Measurements from ENCODE around the gene KRTAP17-1. TPM values are rescaled to one million over a fixed set of nuclear protein-coding genes. Genes with fewer than 3 reads are reported as not detected.
"Not testable (repeated sequence)": the region's sequence is repeated elsewhere in the genome, so short reads cannot be mapped to it uniquely, and the experiment has no call there.

Gene KRTAP17-1, protein sequence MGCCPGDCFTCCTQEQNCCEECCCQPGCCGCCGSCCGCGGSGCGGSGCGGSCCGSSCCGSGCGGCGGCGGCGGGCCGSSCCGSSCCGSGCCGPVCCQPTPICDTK
- not detected for polyA plus RNA-seq (2012; ENCODE audit: low read depth, missing spikeins)

DNA sequence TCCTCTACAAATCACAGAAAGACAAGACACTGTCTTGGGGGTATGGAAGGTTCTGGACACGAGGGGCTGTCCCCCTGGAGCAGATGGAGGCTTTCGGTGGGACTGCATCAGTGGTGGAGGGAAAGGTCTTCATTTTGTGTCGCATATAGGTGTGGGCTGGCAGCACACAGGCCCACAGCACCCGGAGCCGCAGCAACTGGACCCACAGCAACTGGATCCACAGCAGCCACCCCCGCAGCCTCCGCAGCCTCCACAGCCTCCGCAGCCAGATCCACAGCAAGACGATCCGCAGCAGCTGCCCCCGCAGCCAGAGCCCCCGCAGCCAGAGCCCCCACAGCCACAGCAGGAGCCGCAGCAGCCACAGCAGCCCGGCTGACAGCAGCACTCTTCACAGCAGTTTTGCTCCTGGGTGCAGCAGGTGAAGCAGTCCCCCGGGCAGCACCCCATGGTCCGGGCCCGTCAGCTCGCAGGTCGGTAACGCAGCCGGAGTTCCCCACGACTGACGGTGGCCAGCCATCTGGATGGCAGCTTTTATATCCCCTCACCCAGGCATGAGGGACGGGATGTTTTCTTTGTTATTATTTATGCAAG is at the start of gene KRTAP17-1:
TSS of gene KRTAP17-1 (minus strand) at position 507 of the 591 bp plus-strand sequence. CDS start at position 447, 60 bp downstream.
- TF ChIP-seq TAF1 (IDR thresholded peaks at IDR 0.05; ENCODE audit: low read depth, low read length) (no peak), POU2F2 (IDR thresholded peaks at IDR 0.05; ENCODE audit: low read depth, low read length) (no peak), SPI1 (IDR thresholded peaks at IDR 0.05; ENCODE audit: low read depth, low read length) (no peak), POLR2A (IDR thresholded peaks at IDR 0.05; ENCODE audit: low read depth, low read length) (no peak), POLR2AphosphoS5 (IDR thresholded peaks at IDR 0.05; ENCODE audit: low read depth, low read length) (no peak), PAX5 (IDR thresholded peaks at IDR 0.05; ENCODE audit: insufficient read depth, low read length, severe bottlenecking) (no peak)
- DNase-seq (ENCODE audit: insufficient read length, low spot score) (no peak), FAIRE-seq (no peak)

DNA sequence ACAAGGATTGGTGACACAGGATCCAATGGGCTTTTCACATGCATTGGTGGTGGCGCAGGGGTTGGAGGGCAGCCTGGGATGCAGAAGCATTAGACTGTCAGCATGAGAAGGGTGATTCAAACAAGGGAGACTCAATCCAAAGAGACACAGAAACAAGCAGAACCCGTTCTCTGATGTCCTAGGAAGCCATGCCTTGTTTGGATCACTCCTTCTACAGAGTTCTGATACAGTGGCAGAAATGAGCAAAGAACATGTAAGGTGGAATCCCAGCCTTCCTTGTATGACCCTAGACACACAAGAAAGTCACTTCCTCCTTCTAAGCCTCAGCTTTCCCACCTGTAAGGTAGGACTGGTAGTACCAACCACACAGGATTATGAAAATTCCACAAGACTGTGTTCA is 48.4 kb upstream of the KRTAP17-1 start:
- no peak for TF ChIP-seq POLR2A (IDR thresholded peaks at IDR 0.05; ENCODE audit: low read depth, low read length)
- TF ChIP-seq SPI1 (IDR thresholded peaks at IDR 0.05; ENCODE audit: low read depth, low read length): no peak
- TF ChIP-seq TAF1 (IDR thresholded peaks at IDR 0.05; ENCODE audit: low read depth, low read length): no peak
- TF ChIP-seq POLR2AphosphoS5 (IDR thresholded peaks at IDR 0.05; ENCODE audit: low read depth, low read length): no peak
- FAIRE-seq: no peak
- DNase-seq (ENCODE audit: insufficient read length, low spot score): no peak

DNA sequence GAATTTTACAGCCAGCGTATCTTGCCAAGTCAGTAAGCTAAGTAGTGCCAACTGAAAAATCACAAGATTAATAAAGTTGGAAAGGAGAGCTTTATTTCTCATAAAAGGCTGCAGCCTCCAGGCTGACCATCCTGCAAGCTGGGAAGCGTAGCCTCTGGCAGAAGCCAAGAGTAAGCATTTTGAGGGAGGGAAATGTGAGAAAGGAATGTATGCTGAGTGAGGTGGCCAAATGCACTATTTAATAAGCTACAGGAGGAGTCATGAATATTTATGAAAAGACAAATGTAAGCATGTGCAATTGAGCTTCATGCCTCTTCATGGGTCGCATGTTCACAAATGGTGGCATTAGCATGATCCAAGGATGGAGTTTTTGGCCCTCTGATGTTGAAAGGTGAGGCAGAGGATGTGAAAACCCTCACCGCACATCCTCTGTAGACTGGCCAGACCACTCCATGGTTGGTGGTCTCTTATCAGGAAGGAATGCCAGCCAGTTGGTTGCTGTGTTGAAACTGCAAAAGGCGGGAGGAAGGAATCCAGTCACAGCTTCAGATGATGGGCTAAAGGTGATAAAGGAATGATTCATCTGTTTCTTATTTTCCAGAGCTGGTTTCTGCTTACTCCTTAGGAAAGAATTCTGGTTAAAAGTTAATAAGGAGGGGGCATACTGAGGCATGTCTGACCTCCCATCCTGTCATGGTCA is 44.9 kb upstream of the KRTAP17-1 start:
- TF ChIP-seq TAF1 (IDR thresholded peaks at IDR 0.05; ENCODE audit: low read depth, low read length): no peak
- TF ChIP-seq POLR2A (IDR thresholded peaks at IDR 0.05; ENCODE audit: low read depth, low read length): no peak
- TF ChIP-seq POU2F2 (IDR thresholded peaks at IDR 0.05; ENCODE audit: low read depth, low read length): no peak
- TF ChIP-seq SPI1 (IDR thresholded peaks at IDR 0.05; ENCODE audit: low read depth, low read length): no peak
- TF ChIP-seq PAX5 (IDR thresholded peaks at IDR 0.05; ENCODE audit: insufficient read depth, low read length, severe bottlenecking): no peak
- TF ChIP-seq POLR2AphosphoS5 (IDR thresholded peaks at IDR 0.05; ENCODE audit: low read depth, low read length): no peak
- DNase-seq (ENCODE audit: insufficient read length, low spot score): no peak
- no peak for FAIRE-seq

DNA sequence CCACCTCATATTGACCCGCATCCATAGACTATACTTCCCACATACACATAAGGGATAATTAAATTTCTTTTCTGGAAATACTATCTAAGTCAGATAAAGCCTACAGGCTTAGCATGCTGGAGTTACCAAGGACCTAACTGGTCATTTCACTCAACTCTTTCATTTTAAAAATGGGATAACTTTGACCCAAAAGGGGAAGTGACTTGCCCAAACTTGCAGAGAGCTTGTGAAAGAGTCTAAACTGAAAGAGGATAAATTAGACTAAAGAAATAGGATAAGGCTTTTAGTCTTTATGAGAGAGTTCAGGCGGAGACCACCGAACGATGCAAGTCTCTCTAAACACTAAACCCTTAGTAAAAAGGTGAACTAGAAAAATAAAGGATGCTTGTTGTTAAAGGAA is 39.0 kb upstream of the KRTAP17-1 start:
- FAIRE-seq (no peak), DNase-seq (ENCODE audit: insufficient read length, low spot score) (no peak)
- no peak for TF ChIP-seq POLR2AphosphoS5 (IDR thresholded peaks at IDR 0.05; ENCODE audit: low read depth, low read length)
- TF ChIP-seq SPI1 (IDR thresholded peaks at IDR 0.05; ENCODE audit: low read depth, low read length): peak; percentile 45

DNA sequence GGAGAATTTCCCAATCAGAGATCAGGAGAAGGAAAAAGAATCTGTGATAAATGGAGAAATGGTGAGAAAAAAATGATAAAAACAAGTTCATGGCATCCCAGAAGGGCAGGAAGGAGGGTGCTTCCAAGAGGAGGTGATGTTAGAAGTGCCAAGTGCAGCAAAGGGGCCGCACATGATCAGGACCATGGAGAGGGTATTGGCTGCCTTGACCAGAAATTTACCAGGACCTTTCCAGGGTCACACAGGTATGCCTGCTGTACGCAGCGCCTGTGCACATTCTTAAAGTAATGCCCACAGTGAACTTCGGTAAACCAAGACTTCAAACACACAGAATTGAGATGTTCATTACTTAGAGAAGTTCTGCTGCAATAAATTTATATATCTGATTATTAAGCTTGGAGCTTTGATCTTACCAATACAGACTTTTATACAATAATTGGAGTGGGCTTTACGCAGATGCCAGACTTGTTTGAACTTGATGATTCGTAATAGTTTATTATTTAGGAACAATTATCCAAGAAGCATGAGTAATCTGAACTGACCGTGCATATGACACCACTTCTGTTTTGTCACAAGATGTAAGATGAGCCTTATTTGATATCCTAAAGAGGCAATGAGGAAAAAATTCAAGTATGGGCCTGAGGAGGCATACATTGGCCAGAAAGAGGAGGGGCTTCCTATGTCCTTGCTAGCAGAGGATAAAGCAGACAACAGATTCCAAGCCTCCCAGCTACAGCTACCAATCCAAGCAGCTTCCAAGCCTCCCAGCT is 37.3 kb upstream of the KRTAP17-1 start:
- DNase-seq (ENCODE audit: insufficient read length, low spot score): no peak
- FAIRE-seq: no peak
- TF ChIP-seq SPI1 (IDR thresholded peaks at IDR 0.05; ENCODE audit: low read depth, low read length): no peak
- TF ChIP-seq PAX5 (IDR thresholded peaks at IDR 0.05; ENCODE audit: insufficient read depth, low read length, severe bottlenecking): no peak
- no peak for TF ChIP-seq POU2F2 (IDR thresholded peaks at IDR 0.05; ENCODE audit: low read depth, low read length)
- TF ChIP-seq POLR2A (IDR thresholded peaks at IDR 0.05; ENCODE audit: low read depth, low read length): no peak
- TF ChIP-seq TAF1 (IDR thresholded peaks at IDR 0.05; ENCODE audit: low read depth, low read length): no peak
- no peak for TF ChIP-seq POLR2AphosphoS5 (IDR thresholded peaks at IDR 0.05; ENCODE audit: low read depth, low read length)

DNA sequence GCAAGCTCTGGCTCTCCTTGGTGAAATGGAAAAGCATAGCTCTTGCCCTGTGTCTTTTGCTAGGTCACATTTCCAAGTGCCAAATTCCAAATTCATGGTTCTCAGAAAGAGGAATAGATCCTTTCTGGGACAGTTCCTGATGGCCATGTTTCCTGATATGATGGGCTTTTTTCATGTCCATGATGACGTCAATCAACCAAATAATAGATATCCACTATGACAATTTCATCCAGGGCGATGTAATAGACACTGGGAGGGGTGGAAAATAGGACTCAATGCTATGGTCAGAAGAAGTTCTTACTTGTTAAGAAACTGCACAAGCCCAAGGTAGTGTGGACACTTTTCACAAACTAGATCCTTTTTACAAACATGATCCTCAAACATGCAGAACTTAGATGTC is 35.7 kb upstream of the KRTAP17-1 start:
- TF ChIP-seq POLR2AphosphoS5 (IDR thresholded peaks at IDR 0.05; ENCODE audit: low read depth, low read length) (no peak), SPI1 (IDR thresholded peaks at IDR 0.05; ENCODE audit: low read depth, low read length) (no peak), PAX5 (IDR thresholded peaks at IDR 0.05; ENCODE audit: insufficient read depth, low read length, severe bottlenecking) (no peak), POLR2A (IDR thresholded peaks at IDR 0.05; ENCODE audit: low read depth, low read length) (no peak), POU2F2 (IDR thresholded peaks at IDR 0.05; ENCODE audit: low read depth, low read length) (no peak), TAF1 (IDR thresholded peaks at IDR 0.05; ENCODE audit: low read depth, low read length) (no peak)

DNA sequence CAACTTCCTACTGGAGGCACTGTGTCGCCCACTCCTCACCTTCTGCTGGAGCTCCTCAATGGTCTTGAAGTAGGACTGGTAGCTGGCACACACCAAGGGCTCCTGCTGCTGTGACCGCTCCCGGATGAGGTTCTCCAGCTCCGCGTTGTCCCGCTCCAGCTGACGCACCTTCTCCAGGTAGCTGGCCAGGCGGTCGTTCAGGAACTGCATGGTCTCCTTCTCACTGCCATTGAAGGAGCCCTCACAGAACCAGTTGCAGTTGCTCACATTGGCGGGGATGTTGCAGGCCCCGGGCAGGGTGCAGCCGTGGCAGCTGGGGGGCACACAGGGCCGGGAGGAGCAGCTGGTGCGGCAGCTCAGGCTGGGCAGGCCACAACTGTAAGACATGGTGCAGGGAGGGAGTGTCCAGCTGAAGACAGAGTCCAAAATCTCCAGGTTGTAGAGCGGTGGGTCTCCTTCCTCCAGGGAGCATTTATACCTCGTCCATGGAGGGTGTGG is 34.9 kb upstream of the KRTAP17-1 start, which contains the start of gene KRT33A:
TSS of gene KRT33A (minus strand) at position 448 of the 498 bp plus-strand sequence. CDS start at position 387, 61 bp downstream.
- DNase-seq (ENCODE audit: insufficient read length, low spot score); FAIRE-seq: not testable (repeated sequence)

More for the DNA sequence above, 35.7 kb upstream of the KRTAP17-1 start:
- no peak for FAIRE-seq
- no peak for DNase-seq (ENCODE audit: insufficient read length, low spot score)

DNA sequence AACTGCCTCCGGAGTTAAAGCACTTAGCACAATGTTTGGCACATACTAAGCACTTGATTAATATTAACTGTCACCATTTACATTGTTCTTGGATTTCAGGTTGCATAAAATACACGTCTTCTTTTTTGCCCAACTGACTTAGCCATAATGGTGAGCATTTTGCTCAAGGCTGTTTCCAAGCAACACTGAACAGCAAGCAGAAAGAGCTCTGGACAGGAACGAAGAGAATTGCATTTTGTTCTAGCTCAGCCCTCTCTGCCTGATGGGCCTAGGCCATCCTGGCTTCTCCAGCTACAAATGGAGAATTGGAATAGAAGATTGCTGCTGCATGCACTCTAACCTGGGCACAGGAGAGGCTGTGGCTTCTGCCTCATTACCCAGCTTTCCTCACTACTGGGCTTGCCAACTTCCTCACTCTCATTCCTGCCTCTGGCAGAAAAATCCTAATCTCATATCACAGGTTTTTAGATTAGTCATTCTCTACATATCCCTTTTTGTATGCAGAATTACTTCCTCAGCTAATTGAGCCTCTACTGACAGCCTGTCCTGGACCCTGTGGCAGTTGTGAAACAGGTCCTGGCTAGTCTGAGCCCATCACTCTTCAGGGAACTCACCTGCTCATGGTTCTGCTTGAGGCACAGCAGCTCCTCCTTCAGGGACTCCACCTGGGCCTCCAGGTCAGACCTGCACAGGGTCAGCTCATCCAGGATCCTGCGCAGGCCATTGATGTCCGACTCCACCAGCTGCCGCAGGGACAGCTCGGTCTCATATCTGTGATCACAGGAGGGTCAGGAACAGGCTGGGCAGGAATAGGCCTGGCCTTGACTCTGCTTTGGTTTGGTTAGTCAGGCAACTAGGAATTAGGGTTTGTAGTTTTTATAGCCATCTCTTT is 32.6 kb upstream of the KRTAP17-1 start:
- no peak for DNase-seq (ENCODE audit: insufficient read length, low spot score)
- TF ChIP-seq PAX5 (IDR thresholded peaks at IDR 0.05; ENCODE audit: insufficient read depth, low read length, severe bottlenecking) (no peak), SPI1 (IDR thresholded peaks at IDR 0.05; ENCODE audit: low read depth, low read length) (no peak)
- FAIRE-seq: no peak

DNA sequence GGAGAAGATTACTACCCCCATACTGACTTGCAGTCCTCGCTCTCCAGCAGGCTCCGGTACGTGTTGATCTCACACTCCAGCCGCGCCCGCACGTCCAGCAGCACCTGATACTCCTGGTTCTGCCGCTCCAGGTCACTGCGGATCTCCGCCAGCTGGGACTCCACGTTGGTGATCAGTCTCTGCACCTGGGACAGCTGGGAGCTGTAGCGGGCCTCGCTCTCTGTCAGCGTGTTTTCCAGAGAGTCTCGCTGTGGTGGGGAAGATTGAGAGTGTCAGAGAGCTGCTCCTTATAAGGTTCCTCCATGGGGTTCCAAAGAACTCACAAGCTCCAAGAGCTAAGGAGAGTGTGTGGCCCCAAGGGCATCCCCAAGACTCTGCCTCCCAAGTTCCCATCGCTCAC is 30.9 kb upstream of the KRTAP17-1 start:
- not testable (repeated sequence) for FAIRE-seq; DNase-seq (ENCODE audit: insufficient read length, low spot score)

All from GM12891 (cell line).